Measurements from ENCODE around the gene NDUFAF7.

DNA sequence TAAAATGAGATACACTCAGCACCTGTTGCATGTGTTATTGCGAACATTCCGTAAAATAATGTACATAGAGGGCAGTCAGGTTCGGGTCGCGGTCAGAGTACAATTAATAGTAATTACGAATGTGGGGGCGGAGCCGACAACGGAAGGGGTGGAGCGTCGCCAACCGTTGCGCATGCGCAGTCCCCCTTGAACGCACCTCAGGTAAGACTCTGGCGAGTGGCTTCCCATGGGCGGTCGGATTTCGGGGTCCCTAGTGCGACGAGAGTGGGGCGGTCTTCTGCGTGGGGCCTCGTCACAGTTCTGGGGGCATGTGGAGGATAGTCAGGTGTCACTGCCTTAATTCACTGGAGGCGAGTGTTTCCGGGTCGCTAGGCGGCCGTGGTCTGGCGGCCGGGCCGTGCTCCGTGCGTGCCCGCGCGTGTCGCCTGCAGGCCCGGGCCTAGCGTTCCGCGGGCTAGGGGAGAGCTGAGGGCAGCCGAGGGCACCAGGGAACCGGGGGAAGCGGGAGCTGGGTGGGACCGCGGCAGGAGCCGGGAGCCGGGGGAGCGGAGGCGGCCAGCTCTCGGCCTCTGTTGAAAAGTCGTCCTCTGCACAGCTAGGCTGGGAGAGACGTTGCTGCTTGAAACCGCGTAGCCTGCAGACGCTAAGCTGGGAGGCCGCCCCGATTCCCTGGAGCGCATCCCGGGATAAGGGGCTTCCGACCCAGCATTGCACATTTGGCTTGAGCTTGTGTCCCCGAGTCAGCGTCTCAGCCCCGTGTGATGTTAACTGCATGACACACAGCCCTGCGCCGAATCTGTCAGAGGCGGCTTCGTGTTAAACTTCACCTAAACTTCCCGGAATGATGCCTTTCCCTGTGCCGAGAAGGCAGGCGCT lies 34.9 kb upstream of the NDUFAF7 start, which contains the start of gene CEBPZOS:
- TF ChIP-seq CTCF (IDR thresholded peaks at IDR 0.05) (no peak), EP300 (IDR thresholded peaks at IDR 0.05) (no peak)

Data from sigmoid colon (tissue), 4 donors.